EH (cell line): ENCODE data around the gene HAUS5.
"Not testable (repeated sequence)": the region's sequence is repeated elsewhere in the genome, so short reads cannot be mapped to it uniquely, and the experiment has no call there.

ENCODE experiments used
- DNase-seq: peaks from one replicate; pipeline ENCODE4 v3.0.0-alpha.2; 2015; ENCODE audit warnings: low read depth

Gene HAUS5, protein sequence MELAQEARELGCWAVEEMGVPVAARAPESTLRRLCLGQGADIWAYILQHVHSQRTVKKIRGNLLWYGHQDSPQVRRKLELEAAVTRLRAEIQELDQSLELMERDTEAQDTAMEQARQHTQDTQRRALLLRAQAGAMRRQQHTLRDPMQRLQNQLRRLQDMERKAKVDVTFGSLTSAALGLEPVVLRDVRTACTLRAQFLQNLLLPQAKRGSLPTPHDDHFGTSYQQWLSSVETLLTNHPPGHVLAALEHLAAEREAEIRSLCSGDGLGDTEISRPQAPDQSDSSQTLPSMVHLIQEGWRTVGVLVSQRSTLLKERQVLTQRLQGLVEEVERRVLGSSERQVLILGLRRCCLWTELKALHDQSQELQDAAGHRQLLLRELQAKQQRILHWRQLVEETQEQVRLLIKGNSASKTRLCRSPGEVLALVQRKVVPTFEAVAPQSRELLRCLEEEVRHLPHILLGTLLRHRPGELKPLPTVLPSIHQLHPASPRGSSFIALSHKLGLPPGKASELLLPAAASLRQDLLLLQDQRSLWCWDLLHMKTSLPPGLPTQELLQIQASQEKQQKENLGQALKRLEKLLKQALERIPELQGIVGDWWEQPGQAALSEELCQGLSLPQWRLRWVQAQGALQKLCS

DNA sequence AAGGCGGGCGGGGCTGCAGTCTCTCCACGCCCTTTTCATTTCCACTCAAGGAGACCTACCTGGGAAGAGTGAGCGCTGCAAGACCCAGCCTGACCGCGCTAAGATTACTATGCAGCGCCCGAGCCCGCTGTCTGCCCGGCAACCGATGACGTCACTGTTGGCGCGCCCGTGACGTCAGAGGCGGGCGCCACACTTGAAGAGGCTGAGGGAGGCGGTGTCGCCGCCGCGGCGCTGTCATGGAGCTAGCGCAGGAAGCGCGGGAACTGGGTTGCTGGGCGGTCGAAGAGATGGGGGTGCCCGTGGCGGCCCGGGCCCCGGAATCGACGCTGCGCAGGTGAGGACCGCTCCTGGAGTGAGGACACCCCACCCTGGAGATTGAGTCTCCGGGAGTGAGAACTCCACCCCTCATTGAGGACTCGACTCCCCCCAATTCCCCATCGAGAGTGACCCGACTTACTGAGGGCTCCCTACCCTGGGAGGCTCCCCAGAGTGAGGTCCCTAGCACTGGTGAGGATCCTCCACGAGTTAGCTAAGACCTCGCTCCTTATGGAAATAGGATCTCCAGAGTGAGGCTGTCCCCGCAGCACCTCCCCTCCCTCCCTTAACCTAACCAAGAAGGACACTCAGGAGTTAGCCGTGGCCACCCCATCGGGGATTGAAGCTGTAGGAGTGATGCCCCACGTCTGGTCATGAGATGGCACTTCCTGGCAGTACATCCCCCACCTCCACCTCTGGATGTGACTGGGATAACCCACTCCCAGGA lies at the start of gene HAUS5:
Gene HAUS5, plus strand, starts transcription at position 177 of the 763 bp plus-strand sequence. Its CDS starts 60 bp downstream, at position 237.
- peak; percentile 88 for DNase-seq

DNA sequence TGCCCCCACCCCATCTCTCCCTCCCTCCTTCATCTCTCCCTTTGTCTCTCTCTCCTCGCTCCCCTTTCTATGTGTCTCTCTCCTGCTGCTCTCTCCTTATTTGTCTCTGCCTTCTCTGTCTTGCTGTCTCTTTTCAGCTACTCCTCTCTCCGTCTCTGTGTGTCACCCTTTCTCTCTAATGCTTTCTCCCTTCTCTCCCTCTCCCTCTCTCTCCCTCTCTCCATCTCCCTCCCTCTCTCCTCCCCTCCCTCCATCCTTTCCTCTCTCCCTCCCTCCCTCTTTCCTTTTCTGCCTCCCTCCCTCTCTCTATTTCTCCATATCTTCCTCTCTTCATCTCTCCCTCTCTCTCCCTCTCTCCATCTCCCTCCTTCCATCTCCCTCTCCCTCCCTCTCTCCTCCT lies 49.8 kb upstream of the HAUS5 start:
- DNase-seq, result no peak

DNA sequence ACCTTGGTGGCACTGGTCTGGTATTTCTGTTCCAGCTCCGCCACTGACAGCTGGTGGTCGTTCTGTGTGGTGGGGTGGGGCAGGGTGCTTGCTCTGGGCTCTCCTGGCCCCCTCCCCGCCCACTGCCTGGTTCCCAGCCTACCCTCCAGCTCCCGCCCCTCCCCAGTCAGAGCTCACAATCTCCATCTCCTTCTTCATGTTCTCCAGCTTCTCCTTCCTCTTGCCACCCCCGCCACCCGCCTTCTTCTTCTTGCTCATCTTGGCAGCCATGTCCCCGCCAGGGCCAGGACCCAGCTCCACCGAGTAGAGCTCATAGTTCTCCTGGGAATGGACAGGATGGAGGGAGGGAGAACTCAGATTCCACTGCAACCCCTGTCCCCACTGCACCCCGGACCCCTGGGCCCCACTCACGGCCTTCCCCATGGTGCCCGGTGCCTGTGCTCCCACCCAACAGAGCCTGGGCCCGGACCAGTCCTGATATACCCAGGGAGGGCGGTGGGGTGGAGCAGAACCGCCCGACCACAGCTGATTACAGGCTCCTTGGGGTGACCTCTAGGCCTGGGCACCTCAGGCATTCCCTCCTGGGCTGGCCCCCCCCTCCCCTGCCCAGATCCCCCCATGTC lies 49.2 kb upstream of the HAUS5 start, which contains the start of gene ATP4A:
Gene ATP4A, minus strand, starts transcription at position 452 of the 623 bp plus-strand sequence. Its CDS starts 29 bp downstream, at position 423.
- DNase-seq, result no peak

DNA sequence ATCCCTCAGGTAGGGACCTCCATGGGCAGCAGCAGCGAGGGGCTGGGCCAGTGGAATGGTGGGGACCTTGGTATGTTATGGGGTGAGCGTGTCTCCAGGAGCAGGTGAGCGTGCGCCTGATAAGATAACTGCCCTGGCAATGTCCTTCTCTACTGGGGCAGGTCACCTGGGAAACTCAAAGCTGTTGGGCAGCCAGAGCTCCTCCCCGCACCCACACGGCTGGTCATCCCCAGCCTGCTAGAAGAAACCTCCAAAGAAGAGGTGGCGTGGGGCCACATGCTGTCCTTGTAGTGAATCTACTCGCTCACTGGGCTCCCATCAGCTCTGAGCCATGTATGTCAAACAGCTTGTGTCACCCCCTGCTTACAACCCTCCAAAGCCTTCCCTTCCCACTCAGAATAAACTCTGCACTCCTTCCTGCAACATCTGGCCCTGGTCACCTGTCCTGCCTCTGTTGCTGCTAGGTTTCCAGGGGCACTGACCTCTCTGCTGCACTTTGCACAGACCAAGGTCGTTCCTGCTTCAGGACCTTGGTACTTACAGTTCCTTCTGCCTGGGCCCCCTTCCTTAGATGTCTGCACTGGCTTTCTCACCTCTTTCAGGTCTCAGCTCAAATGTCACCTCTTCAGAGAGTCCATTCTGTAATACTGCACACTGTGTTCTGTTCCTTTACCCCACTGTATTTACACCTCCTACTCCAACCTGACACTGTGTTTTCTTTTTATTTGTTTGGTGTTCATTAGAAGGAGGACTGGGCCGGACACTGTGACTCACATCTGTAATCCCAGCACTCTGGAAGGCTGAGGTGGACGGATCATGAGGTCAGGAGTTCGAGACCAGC lies 47.3 kb upstream of the HAUS5 start:
- DNase-seq, result no peak

DNA sequence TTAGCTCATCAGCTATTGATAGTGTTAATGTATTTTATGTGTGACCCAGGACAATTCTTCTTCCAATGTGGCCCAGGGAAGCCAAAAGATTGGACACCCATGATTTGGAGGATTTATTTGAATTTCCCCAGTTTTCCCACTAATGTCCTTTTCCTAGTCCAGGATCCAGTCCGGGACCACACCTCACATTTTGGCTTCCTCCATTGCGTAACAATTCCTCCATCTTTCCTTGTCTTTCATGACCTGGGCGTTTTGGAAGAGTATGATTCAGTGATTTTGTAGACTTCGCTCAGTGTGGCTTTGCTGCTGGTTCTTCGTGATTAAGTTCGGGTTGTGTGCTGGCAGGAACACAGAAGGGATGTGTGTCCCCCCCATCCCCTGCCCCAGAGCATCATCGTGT lies 45.8 kb upstream of the HAUS5 start:
- DNase-seq, result no peak

DNA sequence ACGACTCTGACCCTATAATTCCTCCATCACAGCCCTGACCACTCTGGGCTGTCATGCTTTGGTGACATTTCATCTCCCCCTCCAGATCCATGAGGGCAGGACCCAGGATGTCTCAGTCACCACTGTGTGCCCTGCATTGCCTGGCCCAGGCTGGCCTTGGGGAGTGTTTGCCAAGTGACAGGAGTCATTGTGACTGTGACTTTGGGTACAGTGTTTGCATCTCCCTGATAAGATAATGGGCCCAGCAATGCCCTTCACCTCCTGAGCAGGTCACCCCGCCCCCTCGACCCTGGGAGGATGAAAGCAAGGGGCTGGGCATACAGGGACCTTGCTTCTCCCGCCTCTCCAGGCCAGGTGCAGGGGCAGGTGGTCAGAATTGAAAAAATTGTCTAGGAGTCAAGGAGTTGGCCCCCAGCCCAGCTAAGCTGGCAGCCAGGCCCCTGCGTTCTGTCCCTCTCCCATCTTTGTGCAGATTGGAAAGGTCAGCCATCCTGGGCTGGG lies 43.2 kb upstream of the HAUS5 start:
- no peak for DNase-seq

DNA sequence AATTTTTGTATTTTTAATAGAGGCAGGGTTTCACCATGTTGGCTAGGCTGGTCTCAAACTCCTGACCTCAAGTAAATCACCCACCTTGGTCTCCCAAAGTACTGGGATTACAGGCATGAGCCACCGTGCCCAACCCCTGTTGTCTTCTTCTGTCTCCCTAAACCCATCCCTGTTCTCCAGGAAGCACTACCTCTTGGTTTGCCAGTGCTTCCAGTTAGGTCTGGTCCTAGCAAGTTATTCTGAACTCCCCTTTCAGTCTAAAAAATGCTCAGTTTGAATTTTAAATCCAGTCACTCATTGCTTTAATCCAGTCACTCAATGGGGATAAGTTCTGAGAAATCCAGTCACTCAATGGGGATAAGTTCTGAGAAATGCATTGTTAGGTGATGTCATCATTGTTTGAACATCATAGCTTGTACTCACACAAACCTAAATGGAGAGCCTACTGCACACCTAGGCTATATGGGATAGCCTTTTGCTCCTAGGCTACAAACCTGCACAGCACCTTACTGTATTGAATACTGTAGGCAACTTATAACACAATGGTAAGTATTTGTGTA lies 41.0 kb upstream of the HAUS5 start:
- no peak for DNase-seq

DNA sequence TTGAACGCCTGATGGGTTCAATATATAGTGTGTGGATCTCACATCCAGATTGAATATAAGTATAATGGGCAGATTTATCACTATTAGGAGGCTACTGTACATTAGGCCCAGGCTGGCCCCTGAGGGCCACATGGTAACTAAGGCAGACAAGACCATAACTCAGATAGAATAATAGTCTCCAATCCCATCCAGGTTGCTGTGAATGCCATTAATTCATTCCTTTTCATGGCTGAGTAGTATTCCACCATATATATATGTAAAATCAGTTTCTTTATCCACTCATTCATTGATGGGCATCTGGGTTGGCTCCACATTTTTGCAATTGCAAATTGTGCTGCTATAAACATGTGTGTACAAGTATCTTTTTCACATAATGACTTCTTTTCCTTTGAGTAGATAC lies 34.6 kb upstream of the HAUS5 start:
- DNase-seq, result no peak

DNA sequence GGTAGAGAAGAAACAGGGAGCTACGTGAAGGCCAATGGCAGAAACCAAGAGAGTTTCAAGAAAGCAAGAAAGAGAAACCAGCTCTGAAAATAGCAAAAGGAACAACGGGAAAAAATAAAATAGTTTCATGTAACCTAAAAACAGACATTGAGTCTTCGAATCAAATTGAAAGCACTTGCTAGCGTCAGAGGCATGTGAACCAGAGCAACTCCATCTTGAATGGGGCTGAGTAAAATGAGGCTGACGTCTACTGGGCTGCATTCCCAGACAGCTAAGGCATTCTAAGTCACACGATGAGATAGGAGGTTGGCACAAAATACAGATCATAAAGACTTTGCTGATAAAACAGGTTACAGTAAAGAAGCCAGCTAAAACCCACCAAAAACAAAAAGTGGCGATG lies 33.8 kb upstream of the HAUS5 start:
- DNase-seq, result no peak

DNA sequence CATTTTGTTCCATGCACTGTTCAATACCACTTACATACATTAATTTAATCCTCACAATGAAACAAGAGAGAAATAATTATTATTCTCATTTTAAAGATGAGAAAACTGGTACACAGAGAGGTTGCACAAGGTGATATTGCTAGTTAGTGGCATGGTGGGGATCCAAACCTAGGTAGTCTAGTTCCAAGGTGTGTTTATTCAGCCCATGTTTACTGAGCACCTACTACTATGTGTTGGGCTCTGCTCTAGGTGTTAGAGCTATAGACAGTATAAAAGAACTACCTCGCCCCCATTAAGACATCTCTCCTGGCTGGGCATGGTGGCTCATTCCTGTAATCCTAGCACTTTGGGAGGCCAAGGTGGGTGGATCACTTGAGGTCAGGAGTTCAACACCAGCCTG lies 29.8 kb upstream of the HAUS5 start:
- DNase-seq, result no peak

DNA sequence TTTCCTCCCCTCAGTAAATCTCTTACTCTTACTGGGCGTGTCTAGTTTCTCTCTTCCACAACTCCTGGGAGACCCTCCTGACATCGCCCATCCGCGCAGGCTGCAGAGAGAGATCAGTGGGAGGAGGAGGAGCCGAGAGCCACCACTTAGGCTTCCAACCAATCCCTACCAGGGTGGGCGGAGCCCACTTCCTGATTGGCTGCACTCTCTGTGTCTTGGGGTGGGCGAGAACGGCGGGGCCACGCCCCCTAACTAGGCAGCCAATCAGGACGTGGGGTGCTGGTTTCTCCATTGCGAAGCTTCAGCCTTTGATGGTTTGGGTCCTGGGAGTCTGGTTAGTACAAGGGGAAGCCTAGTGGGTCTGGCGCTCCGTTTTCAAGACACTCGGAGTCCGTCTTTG lies 26.7 kb upstream of the HAUS5 start, which contains the start of gene PMIS2:
Gene PMIS2, plus strand, starts transcription at position 326 of the 400 bp plus-strand sequence. CDS start 87 bp downstream, outside the sequence.
- peak; percentile 12 for DNase-seq

DNA sequence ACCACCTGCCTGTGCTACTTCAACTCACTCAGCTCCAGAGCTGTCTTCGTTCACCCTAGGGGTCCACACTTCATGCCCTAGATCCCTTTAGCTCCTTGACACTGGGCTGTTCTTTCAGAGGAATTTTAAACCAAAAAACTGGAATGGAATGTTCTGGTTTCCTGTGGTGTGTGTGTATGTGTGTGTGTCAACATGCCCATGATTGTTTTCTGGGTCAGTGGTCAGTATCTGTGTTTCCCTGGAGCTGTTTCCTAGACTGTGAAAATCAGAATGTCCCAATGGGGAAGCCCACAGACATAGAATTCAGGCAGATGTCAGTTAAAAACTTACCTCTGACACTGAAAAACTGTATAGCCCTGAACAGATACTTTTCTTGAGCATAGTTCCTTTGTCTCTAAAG lies 25.2 kb upstream of the HAUS5 start:
- no peak for DNase-seq

DNA sequence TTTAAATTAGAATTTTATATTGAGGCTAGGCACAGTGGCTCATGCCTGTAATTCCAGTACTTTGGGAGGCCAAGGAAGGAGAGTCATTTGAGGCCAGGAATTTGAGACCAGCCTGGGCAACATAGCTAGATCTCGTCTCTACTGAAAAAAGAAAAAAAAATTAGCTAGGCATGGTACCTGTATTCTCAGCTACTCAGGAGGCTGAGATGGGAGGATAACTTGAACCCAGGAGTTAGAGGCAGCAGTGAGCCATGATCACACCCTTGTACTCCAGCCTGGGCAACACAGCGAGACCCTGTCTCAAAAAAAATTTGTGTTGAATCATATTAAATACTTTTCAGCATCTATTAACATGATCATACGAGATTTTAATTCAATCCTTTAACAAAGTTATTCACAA lies 21.7 kb upstream of the HAUS5 start:
- no peak for DNase-seq

DNA sequence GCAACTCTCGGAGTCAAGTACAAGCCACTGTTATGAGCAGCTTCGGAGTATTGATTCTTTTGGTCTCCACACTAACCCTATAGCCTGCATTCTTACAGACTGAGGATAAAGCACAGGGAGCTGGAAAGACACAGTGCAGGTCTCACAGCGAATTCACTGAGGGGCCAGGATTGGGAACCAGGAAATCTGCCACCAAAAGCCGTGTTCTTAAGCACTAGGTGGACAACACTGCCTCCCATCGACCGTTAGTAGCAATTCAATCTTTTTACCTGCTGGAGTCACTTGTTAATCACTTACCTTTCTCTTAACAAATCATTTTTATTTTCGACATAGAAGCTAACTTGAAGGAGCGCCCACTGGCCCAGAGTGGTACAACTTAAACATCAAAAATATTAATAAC lies 20.3 kb upstream of the HAUS5 start:
- peak; percentile 45 for DNase-seq

DNA sequence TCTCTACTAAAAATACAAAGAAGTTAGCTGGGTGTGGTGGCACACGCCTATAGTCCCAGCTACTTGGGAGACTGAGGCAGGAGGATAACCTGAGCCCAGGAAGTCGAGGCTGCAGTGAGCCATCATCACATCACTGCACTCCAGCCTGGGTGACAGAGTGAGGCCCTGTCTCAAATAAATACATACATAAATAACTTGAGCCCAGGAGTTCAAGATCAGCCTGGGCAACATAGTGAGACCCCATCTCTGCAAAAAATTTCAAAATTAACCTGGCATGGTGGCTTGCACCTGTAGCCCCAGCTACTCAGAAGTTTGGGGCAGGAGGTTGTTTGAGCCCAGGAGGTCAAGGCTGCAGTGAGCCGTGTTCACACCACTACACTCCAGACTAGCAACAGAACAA lies 17.5 kb upstream of the HAUS5 start:
- not testable (repeated sequence) for DNase-seq

DNA sequence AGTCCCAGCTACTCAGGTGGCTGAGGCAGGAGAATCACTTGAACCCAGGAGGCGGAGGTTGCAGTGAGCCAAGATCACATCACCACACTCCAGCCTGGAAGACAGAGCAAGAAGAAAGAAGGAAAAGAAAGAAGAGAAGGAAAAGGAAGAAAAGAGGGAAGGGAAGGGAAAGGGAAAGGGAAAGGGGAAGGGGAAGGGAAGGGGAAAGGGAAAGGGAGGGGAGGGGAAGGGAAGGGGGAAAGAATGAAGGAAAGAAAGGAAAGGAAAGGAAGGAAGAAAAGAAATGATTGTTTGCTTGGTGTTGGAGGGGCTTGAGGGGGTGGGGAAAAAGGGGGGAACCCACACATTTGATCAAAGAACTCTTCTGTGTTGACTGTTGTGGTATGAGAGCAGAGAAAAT lies 16.6 kb upstream of the HAUS5 start:
- no peak for DNase-seq

DNA sequence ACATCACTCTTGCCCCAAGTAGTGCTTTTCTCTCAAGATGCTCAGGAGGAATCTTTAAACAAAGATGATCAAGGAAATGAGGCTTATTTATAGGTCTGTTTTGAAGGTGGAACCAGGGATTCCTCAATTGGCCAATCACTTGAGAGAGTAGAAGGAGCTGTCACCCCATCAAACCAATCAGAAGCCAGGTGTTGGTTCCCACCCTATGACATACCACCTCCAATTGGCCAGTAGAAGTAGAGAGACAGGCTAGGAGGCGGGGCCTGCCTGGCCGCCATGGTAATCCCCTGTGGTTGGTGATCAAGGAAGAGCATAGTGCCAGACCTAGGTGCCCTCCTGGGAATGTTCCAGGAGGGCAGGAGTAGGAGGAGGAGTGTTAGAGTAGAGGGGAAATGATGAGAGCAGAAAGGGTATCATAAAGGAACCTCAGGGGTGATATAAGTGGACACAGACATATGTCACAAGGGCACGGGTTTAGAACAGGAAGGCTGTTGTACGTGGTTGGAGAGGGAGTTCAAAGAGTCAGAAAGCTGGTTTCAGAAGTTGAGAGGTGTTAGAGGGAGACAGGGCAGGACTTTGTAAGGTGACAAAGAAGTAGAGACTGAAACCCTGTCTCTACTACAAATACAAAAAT lies 16.1 kb upstream of the HAUS5 start:
- DNase-seq, result peak; percentile 32

DNA sequence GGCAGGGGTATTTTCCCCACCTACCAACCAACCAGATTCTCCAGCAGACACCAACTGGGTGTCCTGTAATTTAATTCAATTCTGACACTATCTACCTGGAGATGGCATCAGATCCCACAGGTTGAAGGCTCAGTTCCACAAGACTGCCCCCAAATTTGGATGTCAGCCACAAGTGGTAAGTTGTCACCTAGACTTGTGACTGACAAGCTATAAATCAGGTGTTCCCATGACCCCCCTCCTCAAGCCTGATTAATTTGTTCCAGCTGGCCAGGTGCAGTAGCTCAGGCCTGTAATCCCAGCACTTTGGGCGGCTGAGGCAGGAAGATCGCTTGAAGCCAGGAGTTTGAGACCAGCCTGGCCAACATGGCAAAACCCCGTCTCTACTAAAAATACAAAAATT lies 10.6 kb upstream of the HAUS5 start:
- no peak for DNase-seq

DNA sequence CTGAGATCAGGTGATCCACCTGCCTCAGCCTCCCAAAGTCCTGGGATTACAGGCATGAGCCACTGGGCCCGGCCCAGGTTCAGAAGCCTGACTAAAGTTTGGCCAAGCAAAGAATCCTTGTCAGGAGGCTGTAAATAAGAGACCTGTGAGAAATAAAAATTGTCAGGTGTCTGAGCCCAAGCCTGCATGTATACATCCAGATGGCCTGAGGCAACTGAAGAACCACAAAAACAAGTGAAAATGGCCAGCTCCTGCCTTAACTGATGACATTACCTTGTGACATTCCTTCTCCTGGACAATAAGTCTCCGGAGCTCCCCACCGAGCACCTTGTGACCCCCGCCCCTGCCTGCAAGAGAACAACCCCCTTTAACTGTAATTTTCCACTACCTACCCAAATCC lies 8.1 kb upstream of the HAUS5 start:
- not testable (repeated sequence) for DNase-seq

DNA sequence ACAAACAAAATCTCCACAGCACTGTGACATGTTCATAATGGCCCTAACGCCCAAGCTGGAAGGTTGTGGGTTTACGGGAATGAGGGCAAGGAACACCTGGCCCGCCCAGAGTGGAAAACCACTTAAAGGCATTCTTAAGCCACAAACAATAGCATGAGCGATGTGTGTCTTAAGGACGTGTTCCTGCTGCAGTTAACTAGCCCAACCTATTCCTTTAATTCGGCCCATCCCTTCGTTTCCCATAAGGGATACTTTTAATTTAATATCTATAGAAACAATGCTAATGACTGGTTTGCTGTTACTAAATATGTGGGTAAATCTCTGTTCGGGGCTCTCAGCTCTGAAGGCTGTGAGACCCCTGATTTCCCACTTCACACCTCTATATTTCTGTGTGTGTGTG lies 5.4 kb upstream of the HAUS5 start:
- not testable (repeated sequence) for DNase-seq
